Adrenal gland (tissue), 12 donors: ENCODE results near the gene DLGAP4. TPM values are rescaled to one million over a fixed set of nuclear protein-coding genes. Genes with fewer than 3 reads are reported as not detected.

Source experiments
- DNase-seq, 7 donors: peaks; one replicate each; pipeline ENCODE4 v3.0.0-alpha.2; 2019 to 2020
- H3K27ac ChIP-seq, 5 donors: fragments of 200-600 bp; sonication (generic) in 4 of 5; 1 replicate in 3 of 5; 2 replicates in 2 of 5; pipeline versions ENCODE4 v1.5.1 to v1.8.0; 2016 to 2020; ENCODE audit warnings: mild to moderate bottlenecking in 1 of 5
- H3K27me3 ChIP-seq: fragments of 200-600 bp; 2 replicates; pipeline ENCODE4 v1.8.0; 2021
- H3K36me3 ChIP-seq, 2 donors: fragments of 200-600 bp; replicated peaks in 1 of 2; 1 replicate in 1 of 2; 2 replicates in 1 of 2; pipeline versions ENCODE4 v1.5.1 to v1.8.0; 2018 to 2022
- H3K4me1 ChIP-seq, 2 donors: fragments of 200-600 bp; replicated peaks in 1 of 2; 1 replicate in 1 of 2; 2 replicates in 1 of 2; pipeline versions ENCODE4 v1.5.1 to v1.8.0; 2018 to 2021
- H3K4me3 ChIP-seq, 4 donors: fragments of 200-600 bp; sonication (generic) in 3 of 4; one replicate each; pipeline ENCODE4 v1.5.1; 2016 to 2018
- H3K9me3 ChIP-seq, 3 donors: fragments of 200-600 bp; sonication (generic) in 1 of 3; replicated peaks in 1 of 3; 1 replicate in 2 of 3; 2 replicates in 1 of 3; pipeline versions ENCODE4 v1.5.1 to v1.8.0; 2016 to 2021
- POLR2A ChIP-seq, 2 donors: fragments of 450-650 bp; IDR thresholded peaks; one replicate each; pipeline ENCODE4 v1.6.1; 2017; ENCODE audit warnings: antibody characterized with exemption in 2 of 2, mild to moderate bottlenecking in 2 of 2, moderate library complexity in 1 of 2
- WGBS, 4 donors: extraction: QIAGEN DNeasy Blood & Tissue Kit in 2 of 4; methylation state at CpG; one replicate each; pipeline versions ENCODE4 v1.1.5 to v1.1.7; 2013 to 2017; 5-methylcytosine and 5-hydroxymethylcytosine counted together
- intact Hi-C, 2 donors: fragments of 100-400 bp; cut with DNase I; formaldehyde crosslinking; loops; one replicate each; pipeline versions ENCODE4 v1.14.1 to v1.15.0; 2022 to 2023
- polyA plus RNA-seq, 3 donors: library from polyadenylated mRNA; stranded (reverse); fragments of 200-250 nt in 2 of 3; fragments of 350-450 nt in 1 of 3; fragmentation: Illumina TruSeq in 1 of 3; extraction: RNeasy Lipid Tissue Mini Kit (QIAGEN cat#74804) in 1 of 3; gene quantifications; one replicate each; pipeline ENCODE4 v1.2.3, GENCODE V29; 2013 to 2014
- total RNA-seq, 9 donors: library from RNA; depleted of rRNA in 4 of 9; stranded (reverse); fragments of >200 nt in 4 of 9; fragments of 120-200 nt in 1 of 9; fragmentation: NEBNext Ultra II Directional in 1 of 9; extraction: Animal tissue kit (Norgen Biotek cat#: 25700) in 1 of 9; gene quantifications; one replicate each; pipeline versions ENCODE4 v1.1.0 to v1.2.4, GENCODE V29; 2013 to 2023
- TF ChIP-seq, protein P1 (sequence below), 6 experiments: fragments of 450-650 bp in 4 of 6; fragments of 200-600 bp in 2 of 6; sonication (generic) in 1 of 6; IDR thresholded peaks; 1 replicate in 5 of 6; 2 replicates in 1 of 6; pipeline versions ENCODE4 v1.5.1 to v1.8.0; 2016 to 2021; ENCODE audit warnings: antibody characterized with exemption in 6 of 6, mild to moderate bottlenecking in 2 of 6, moderate library complexity in 1 of 6
- donor health status: healthy with polysubstance abuse.
- donor health status: Bipolar disorder and iron deficiency.
- donor health status: DM: yes; HTN: yes; CAD: no.
- donor health status: DM: no; HTN: no; CAD: no.
- donor health status: DM: no; HTN: no; CAD: no.
- donor health status: DM: yes; HTN: yes; CAD: no.

Gene DLGAP4
- total and polyA plus RNA-seq, 12 donors: 13.5 to 95.2 (median 64.0) TPM

DNA sequence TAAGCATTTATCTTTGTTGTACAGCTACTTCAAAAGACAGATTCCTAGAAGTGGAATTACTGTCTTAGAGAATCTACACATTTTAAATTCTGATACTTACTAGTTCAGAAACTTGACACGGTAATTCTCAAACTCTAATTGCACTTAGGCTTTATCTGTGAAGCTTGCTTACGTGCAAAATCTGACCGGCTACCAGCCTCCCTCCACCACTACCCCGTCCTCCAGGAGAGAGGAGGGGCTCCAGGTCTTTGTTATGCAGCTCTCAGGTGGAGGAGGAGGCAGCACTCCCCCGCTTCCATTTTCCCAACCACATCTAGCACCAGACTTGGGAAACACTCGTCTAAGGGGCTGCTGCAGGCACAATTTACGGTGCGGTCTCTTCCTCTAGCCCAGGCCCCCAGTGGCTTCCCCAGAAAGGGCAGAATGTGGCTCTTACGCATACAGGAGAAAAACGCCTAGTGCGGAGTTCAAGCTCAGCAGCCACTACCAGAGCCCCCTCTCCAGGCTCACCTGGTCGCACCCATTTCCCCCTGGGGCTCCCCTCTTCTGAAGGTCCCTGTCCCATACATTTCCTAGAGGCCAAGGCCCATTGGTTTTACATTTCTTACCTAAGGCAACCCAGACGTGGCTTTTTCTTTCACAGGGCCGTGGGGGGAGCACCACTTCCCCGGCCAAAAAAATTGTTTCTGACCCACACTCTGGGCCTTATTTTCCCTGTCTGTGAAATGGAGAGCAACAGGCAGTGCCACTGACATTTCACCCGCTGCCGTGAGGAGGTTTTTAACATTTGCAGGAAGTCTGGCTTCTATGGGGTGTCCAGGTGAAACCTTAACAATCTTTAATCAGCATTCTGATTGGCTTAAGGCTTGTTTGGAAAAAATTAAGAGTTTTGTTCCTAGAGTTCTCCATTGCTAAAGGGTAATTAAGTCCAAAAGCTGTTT, 265.7 kb downstream of the DLGAP4 start:
- Histone ChIP-seq H3K9me3 (no peaks in the 10 kb centered on the region), H3K4me1 (peaks cover 13 to 31% of the 10 kb centered on the region in 2 donors), H3K36me3 (no peaks in the 10 kb centered on the region), H3K27ac (peak overlapping the region in 4 of 5 donors; percentile 74 to 93 (median 90)), H3K4me3 (no peak overlapping the region), H3K27me3 (no peaks in the 10 kb centered on the region)
- 69 to 77% (median 74%) methylated on average over 16 to 17 of the region's 17 CpGs for WGBS, 4 donors
- no peak for TF ChIP-seq POLR2A (IDR thresholded peaks at IDR 0.05)
- TF ChIP-seq, protein P1, sequence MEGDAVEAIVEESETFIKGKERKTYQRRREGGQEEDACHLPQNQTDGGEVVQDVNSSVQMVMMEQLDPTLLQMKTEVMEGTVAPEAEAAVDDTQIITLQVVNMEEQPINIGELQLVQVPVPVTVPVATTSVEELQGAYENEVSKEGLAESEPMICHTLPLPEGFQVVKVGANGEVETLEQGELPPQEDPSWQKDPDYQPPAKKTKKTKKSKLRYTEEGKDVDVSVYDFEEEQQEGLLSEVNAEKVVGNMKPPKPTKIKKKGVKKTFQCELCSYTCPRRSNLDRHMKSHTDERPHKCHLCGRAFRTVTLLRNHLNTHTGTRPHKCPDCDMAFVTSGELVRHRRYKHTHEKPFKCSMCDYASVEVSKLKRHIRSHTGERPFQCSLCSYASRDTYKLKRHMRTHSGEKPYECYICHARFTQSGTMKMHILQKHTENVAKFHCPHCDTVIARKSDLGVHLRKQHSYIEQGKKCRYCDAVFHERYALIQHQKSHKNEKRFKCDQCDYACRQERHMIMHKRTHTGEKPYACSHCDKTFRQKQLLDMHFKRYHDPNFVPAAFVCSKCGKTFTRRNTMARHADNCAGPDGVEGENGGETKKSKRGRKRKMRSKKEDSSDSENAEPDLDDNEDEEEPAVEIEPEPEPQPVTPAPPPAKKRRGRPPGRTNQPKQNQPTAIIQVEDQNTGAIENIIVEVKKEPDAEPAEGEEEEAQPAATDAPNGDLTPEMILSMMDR (IDR thresholded peaks at IDR 0.05): no peak
- intact Hi-C loops: no loop called here
- no peak for DNase-seq

DNA sequence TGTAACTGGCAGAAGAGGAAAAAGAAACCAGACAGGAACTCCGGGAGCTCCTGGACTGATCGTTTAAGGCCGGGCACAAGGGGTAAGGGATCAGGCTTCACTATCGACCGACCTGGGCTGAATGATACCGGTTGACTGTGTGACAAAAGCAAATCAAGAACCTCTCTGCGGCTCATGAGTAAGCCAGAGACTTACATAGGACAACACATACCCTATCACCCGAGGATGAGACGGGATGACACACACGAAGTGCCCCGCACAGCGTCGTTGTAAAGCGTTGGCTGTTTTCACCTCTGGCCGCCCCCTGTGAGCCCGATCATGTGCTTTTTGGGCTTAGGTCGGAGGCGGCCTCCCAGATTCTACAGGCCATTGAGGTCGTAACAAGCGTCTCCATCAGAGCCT, 266.6 kb downstream of the DLGAP4 start:
- Histone ChIP-seq H3K36me3 (no peaks in the 10 kb centered on the region), H3K4me3 (peak overlapping the region in 2 of 4 donors; percentile 61 to 79), H3K27me3 (no peaks in the 10 kb centered on the region), H3K27ac (peak overlapping the region; percentile 17 to 93 (median 87)), H3K4me1 (peaks cover 13 to 31% of the 10 kb centered on the region in 2 donors), H3K9me3 (no peaks in the 10 kb centered on the region)
- 16 to 29% (median 18%) methylated on average over 7 to 20 of the region's 20 CpGs for WGBS, 4 donors
- intact Hi-C loops: no loop called here
- peak in 6 of 7 donors; percentile 28 to 65 (median 42) for DNase-seq
- TF ChIP-seq, protein P1 (IDR thresholded peaks at IDR 0.05): no peak
- no peak for TF ChIP-seq POLR2A (IDR thresholded peaks at IDR 0.05)

DNA sequence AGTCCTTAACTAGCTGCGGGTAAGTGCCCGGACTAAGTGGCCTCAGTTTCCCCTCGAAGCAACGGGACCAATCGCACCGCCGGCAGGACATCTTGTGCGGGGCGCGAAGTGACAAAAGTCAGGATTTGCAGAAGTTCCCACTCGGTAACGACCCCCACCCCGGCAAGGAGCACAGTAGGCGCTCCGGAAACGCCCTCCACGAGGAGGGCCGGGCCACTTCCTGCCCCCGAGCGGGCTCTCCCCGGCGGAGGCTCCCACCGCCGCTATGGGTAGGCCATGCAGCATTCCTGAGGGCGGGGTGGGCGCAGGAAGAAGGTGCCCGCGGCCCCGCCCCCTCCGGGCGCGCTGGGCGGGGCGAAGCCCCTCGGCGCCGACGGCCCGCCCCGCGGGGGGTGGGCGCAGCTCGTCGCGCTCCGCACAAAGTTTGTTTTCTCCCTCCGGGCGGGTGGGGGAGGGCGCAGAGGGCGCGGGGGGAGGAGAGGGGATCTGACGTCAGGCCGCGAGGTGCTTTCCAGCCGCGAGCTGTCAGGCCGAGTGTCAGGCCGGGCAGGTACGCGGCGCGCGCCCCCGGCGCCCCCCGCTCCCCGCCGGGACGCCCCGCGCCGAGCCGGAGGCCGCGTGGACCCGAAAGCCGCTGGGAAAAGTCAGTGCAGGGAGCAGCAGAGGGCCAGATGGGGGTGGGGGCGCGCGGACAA, 267.1 kb downstream of the DLGAP4 start, which contains the start of gene TGIF2:
TGIF2 (plus strand) TSS at position 495 of the 695 bp plus-strand sequence. CDS start 5,178 bp downstream, outside the sequence.
- 0 to 4% (median 2%) methylated on average over 4 to 79 of the region's 80 CpGs for WGBS, 4 donors
- DNase-seq: peak; percentile 72 to 86 (median 82)
- H3K27me3 ChIP-seq: no peaks in the 10 kb centered on the region
- H3K4me1 ChIP-seq: peaks cover 13 to 31% of the 10 kb centered on the region in 2 donors
- no peaks in the 10 kb centered on the region for H3K36me3 ChIP-seq
- peak within 1 kb of the TSS; percentile 17 to 93 (median 87) for H3K27ac ChIP-seq
- intact Hi-C loops: no loop called here
- TF ChIP-seq POLR2A (IDR thresholded peaks at IDR 0.05): peak; percentile 29 to 42
- TF ChIP-seq, protein P1 (IDR thresholded peaks at IDR 0.05): no peak
- peak within 1 kb of the TSS; percentile 45 to 79 (median 67) for H3K4me3 ChIP-seq
- no peaks in the 10 kb centered on the region for H3K9me3 ChIP-seq
